Measurements from ENCODE around the gene PROCR. TPM values are rescaled to one million over a fixed set of nuclear protein-coding genes. Genes with fewer than 3 reads are reported as not detected.

PROCR gene
- total RNA-seq, 4 donors from 2014 or later = 5.7 to 32.2 (median 26.1) TPM

DNA sequence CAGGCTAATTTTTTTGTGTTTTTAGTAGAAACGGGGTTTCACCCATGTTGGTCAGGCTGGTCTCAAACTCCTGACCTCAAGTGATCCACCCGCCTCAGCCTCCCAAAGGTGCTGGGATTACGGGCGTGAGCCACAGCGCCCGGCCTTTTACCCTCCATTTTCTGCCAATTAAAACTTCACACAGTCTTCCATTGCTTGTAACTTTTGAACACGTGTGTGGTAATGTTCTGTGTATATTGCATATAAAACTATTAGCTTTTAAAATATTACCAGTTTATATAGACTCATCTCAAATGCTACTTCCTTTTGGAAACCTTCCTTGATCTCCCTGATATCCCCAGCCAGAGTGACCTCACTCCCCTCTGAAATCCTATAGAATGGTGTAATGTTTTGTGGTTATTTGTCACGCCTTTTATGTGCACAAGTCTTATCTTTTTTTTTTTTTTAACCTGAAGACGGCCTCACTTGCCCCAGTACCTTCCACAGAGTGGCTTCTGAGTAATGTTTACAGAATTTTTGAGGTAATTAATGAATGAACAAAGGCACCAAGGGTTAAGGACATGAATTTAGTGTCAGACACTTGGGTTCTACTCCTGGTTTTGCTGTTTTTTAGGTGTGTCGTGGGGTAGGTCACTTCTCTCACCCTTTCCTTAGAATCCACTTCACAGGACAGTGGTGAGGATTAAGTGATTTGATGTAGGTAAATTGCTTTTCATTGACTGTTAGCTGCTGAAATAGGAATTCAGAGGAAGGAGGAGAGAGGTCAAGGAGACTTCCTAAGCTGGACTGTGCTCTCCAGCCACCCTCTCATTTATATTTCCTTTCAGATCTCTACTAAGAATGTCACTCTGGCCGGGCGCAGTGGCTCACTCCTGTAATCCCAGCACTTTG is 43.4 kb downstream of the PROCR start:
- DNase-seq (ENCODE audit: low spot score in 2 of 2) = no peak
- H3K4me3 ChIP-seq (ENCODE audit: low read depth, poor library complexity, severe bottlenecking) = no peak overlapping the region
- intact Hi-C loops (cut with DNase I; ENCODE audit: low total_unique reads) = loop anchor here (10.0 kb wide), 1 partner anchor 71 kb away; the partner anchor contains the start of gene EDEM2
- no peak for TF ChIP-seq POLR2A (IDR thresholded peaks at IDR 0.05)
- TF ChIP-seq, protein P1, sequence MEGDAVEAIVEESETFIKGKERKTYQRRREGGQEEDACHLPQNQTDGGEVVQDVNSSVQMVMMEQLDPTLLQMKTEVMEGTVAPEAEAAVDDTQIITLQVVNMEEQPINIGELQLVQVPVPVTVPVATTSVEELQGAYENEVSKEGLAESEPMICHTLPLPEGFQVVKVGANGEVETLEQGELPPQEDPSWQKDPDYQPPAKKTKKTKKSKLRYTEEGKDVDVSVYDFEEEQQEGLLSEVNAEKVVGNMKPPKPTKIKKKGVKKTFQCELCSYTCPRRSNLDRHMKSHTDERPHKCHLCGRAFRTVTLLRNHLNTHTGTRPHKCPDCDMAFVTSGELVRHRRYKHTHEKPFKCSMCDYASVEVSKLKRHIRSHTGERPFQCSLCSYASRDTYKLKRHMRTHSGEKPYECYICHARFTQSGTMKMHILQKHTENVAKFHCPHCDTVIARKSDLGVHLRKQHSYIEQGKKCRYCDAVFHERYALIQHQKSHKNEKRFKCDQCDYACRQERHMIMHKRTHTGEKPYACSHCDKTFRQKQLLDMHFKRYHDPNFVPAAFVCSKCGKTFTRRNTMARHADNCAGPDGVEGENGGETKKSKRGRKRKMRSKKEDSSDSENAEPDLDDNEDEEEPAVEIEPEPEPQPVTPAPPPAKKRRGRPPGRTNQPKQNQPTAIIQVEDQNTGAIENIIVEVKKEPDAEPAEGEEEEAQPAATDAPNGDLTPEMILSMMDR (IDR thresholded peaks at IDR 0.05) = no peak
- WGBS, 2 donors = 93% methylated on average over 12 of the region's 12 CpGs

DNA sequence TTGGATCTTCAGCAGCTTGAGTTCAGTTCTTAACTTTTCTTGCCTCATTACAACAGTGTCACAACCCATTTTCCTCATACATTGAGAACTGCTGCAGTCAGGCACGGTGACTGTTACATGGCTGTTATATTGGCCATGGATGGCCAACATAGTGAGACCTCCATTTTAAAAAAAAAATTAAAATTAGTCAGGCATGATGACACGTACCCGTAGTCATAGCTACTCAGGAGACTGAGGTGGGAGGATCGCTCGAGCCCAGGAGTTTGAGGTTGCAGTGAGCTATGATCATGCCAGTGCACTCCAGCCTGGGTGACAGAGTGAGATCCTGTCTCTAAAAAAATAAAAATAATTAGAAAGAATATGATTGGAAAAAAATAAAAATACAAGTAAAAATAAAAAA is 44.7 kb downstream of the PROCR start:
- WGBS, 2 donors = 93 to 95% methylated on average over 5 of the region's 5 CpGs
- intact Hi-C loops (cut with DNase I; ENCODE audit: low total_unique reads) = loop anchor here (10.0 kb wide), 1 partner anchor 72 kb away; the partner anchor contains the start of gene EDEM2

DNA sequence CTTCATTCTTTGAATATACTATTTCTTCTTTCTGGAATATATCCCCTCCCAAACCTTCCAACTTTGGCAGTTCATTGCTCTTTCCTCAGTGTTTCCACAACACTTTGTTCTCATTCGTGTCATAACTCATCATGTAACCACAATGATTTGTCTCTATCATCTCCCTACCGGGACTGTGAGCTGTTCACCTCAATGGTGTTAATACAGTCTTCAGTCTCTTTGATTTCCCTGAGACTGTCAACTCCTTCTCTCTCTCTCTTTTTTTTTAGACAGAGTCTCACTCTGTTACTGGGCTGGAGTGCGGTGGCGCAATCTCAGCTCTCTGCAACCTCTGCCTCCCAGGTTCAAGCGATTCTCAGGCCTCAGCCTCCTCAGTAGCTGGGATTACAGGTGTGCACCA is 52.1 kb downstream of the PROCR start:
- intact Hi-C loops (cut with DNase I; ENCODE audit: low total_unique reads) = no loop called here
- 87 to 89% methylated on average over 5 of the region's 5 CpGs for WGBS, 2 donors
- no peak overlapping the region for H3K4me3 ChIP-seq (ENCODE audit: low read depth, poor library complexity, severe bottlenecking)
- no peak for DNase-seq (ENCODE audit: low spot score in 2 of 2)
- no peak for TF ChIP-seq POLR2A (IDR thresholded peaks at IDR 0.05)
- TF ChIP-seq, protein P1 (IDR thresholded peaks at IDR 0.05) = no peak

More for the DNA sequence above, 44.7 kb downstream of the PROCR start:
- no peak overlapping the region for H3K4me3 ChIP-seq (ENCODE audit: low read depth, poor library complexity, severe bottlenecking)
- TF ChIP-seq, protein P1 (IDR thresholded peaks at IDR 0.05) = no peak
- no peak for TF ChIP-seq POLR2A (IDR thresholded peaks at IDR 0.05)
- no peak for DNase-seq (ENCODE audit: low spot score in 2 of 2)

DNA sequence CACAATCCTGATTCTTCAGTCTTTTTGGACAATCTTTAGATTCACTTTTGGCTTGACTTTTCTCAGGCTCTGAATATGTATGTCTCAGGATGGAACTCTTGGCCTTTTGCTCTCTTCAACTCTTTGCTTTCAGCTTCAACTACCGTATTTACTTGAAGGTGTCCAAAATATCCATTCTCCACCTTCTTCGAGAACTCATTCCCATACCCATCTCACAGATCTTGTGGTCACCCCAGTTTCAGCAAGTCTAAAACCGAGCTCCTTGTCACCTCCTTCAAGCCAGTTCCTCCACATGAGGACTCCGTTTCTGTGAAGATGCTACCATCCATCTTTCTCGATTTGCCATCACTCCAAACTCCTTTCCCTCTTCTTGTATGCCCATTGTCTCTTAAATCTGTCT is 52.7 kb downstream of the PROCR start:
- intact Hi-C loops (cut with DNase I; ENCODE audit: low total_unique reads) = no loop called here
- no peak overlapping the region for H3K4me3 ChIP-seq (ENCODE audit: low read depth, poor library complexity, severe bottlenecking)
- DNase-seq (ENCODE audit: low spot score in 2 of 2) = no peak
- TF ChIP-seq, protein P1 (IDR thresholded peaks at IDR 0.05) = no peak
- no peak for TF ChIP-seq POLR2A (IDR thresholded peaks at IDR 0.05)
- 94 to 95% methylated on average over 5 of the region's 5 CpGs for WGBS, 2 donors

DNA sequence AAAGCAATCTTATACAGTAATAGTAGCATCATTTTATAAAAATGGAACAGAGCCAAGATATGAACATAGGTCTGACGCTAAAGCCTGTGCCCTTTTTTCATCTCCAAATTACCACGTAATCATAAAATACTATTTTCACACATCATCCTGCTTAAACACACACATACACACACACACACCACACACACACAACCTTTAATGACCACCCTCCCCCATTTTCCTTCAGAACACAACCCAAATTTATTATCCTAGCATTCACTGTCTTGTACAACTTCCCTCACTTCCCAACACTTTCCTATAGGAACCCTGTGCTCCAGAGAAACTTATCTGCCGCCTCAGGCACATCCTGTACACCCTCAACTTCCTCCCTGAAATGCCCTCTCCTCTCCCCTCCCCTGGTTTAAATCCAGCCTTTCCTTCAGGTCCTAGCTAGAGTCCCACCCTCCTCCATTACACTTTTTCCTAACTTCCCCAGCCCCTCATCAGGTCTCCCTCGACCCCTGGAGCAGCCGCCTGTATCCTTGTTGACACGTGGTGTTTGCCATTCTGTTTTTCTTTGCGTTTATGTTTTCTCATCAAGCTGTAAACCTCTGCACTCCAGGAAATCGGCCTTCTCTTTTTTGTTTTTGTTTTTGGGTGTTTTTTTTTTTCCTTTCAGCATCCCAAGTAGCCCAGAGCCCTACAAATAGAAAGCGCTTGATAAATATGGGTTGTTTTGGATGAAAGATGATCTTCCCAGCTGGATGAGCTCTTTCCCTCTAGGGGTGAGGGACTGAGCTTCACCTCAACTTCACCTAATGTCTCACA is 53.6 kb downstream of the PROCR start:
- 54 to 57% methylated on average over 9 of the region's 9 CpGs for WGBS, 2 donors
- H3K4me3 ChIP-seq (ENCODE audit: low read depth, poor library complexity, severe bottlenecking) = no peak overlapping the region
- intact Hi-C loops (cut with DNase I; ENCODE audit: low total_unique reads) = no loop called here
- TF ChIP-seq, protein P1 (IDR thresholded peaks at IDR 0.05) = no peak
- TF ChIP-seq POLR2A (IDR thresholded peaks at IDR 0.05) = no peak
- DNase-seq (ENCODE audit: low spot score in 2 of 2) = no peak

Measured in lower leg skin (tissue), 4 donors.